GM12864 (cell line): Measurements from ENCODE around the gene SPTBN5.

Experiments
- DNase-seq: peaks from one replicate; pipeline ENCODE4 v3.0.0-alpha.2; 2011; ENCODE audit warnings: low read depth
- H3K4me3 ChIP-seq: 2 replicates; pipeline ENCODE4 v1.5.1; 2011; ENCODE audit warnings: mild to moderate bottlenecking, low read depth, low read length, control low read depth
- CTCF ChIP-seq: IDR thresholded peaks from 2 replicates; pipeline ENCODE4 v1.5.1; 2011; ENCODE audit warnings: low read depth, mild to moderate bottlenecking, moderate library complexity, low read length, control low read depth, inconsistent platforms; ENCODE audit errors: missing control alignments

Gene SPTBN5

GRCh38 chr15:41847206-41847605, 46.6 kb downstream of the SPTBN5 start:
- no peak for TF ChIP-seq CTCF
- no peak for DNase-seq
- H3K4me3 ChIP-seq = no peak overlapping the region

GRCh38 chr15:41844814-41845213, 49.0 kb downstream of the SPTBN5 start:
- no peak overlapping the region for H3K4me3 ChIP-seq
- DNase-seq = no peak
- TF ChIP-seq CTCF = no peak

- H3K4me3 ChIP-seq = no peak overlapping the region
- DNase-seq = no peak
- TF ChIP-seq CTCF = no peak
These were observed 50.3 kb downstream of the SPTBN5 start for GRCh38 chr15:41843571-41843970.

- no peak for DNase-seq
- no peak for TF ChIP-seq CTCF
- no peak overlapping the region for H3K4me3 ChIP-seq
These were observed 51.6 kb downstream of the SPTBN5 start for GRCh38 chr15:41842229-41842628.

GRCh38 chr15:41841131-41841530, 52.7 kb downstream of the SPTBN5 start:
- H3K4me3 ChIP-seq = no peak overlapping the region
- no peak for TF ChIP-seq CTCF
- DNase-seq = no peak

GRCh38 chr15:41840673-41841072, 53.2 kb downstream of the SPTBN5 start:
- DNase-seq = no peak
- no peak for TF ChIP-seq CTCF
- no peak overlapping the region for H3K4me3 ChIP-seq

- no peak overlapping the region for H3K4me3 ChIP-seq
- TF ChIP-seq CTCF = no peak
- DNase-seq = no peak
These were observed 53.9 kb downstream of the SPTBN5 start for GRCh38 chr15:41839781-41840491.
